ENCODE results near the gene NUP214. TPM values are rescaled to one million over a fixed set of nuclear protein-coding genes. Genes with fewer than 3 reads are reported as not detected.

NUP214 gene
- polyA plus RNA-seq, 1 donor from 2014 or later: 15.0 TPM

DNA sequence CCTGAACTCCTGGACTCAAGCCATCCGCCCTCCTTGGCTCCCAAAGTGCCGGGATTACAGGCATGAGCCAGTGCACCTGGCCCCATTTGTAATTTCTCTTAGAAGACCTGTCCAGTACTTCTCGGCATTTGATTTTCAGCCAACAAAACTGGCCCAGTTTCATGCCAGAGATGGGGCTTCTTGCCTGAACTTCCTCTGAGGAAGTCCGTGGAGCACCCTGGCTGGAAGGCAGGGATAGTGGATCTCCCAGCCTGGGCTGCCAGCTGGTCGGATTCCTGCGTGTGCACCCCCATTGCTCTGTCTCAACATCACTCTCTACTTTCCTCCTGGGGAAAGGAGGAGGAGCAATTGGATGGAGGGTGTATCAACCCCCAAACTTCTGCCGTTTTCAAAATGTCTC lies 111.9 kb downstream of the NUP214 start:
- Histone ChIP-seq H3K9me3 (ENCODE audit: low read length) (no peaks in the 10 kb centered on the region), H3K27me3 (ENCODE audit: insufficient read depth, low read depth, low read length) (no peaks in the 10 kb centered on the region), H3F3A (ENCODE audit: insufficient read depth, low read length, poor library complexity, severe bottlenecking) (no peaks in the 10 kb centered on the region), H4K20me1 (ENCODE audit: insufficient read depth) (no peaks in the 10 kb centered on the region), H3K9me2 (ENCODE audit: insufficient read depth, low read length) (no peaks in the 10 kb centered on the region), H3K9ac (ENCODE audit: low read length) (no peak overlapping the region), H3K27ac (ENCODE audit: low read length) (no peak overlapping the region), H3K4me2 (ENCODE audit: low read length) (no peak overlapping the region), H3K79me2 (replicated peaks; ENCODE audit: insufficient read depth, low read length) (no peaks in the 10 kb centered on the region), H2AFZ (ENCODE audit: low read depth, low read length) (no peak overlapping the region), H3K4me3 (ENCODE audit: low read length) (no peak overlapping the region), H3K36me3 (ENCODE audit: insufficient read depth, low read length) (no peaks in the 10 kb centered on the region)
- TF ChIP-seq, protein P1, sequence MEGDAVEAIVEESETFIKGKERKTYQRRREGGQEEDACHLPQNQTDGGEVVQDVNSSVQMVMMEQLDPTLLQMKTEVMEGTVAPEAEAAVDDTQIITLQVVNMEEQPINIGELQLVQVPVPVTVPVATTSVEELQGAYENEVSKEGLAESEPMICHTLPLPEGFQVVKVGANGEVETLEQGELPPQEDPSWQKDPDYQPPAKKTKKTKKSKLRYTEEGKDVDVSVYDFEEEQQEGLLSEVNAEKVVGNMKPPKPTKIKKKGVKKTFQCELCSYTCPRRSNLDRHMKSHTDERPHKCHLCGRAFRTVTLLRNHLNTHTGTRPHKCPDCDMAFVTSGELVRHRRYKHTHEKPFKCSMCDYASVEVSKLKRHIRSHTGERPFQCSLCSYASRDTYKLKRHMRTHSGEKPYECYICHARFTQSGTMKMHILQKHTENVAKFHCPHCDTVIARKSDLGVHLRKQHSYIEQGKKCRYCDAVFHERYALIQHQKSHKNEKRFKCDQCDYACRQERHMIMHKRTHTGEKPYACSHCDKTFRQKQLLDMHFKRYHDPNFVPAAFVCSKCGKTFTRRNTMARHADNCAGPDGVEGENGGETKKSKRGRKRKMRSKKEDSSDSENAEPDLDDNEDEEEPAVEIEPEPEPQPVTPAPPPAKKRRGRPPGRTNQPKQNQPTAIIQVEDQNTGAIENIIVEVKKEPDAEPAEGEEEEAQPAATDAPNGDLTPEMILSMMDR (IDR thresholded peaks at IDR 0.05; ENCODE audit: poor library complexity, severe bottlenecking): no peak
- no peak for TF ChIP-seq EZH2 (IDR thresholded peaks at IDR 0.05; ENCODE audit: borderline replicate concordance, insufficient read depth, low read length, poor library complexity, severe bottlenecking)
- TF ChIP-seq TAF1 (IDR thresholded peaks at IDR 0.05; ENCODE audit: low read depth): no peak

DNA sequence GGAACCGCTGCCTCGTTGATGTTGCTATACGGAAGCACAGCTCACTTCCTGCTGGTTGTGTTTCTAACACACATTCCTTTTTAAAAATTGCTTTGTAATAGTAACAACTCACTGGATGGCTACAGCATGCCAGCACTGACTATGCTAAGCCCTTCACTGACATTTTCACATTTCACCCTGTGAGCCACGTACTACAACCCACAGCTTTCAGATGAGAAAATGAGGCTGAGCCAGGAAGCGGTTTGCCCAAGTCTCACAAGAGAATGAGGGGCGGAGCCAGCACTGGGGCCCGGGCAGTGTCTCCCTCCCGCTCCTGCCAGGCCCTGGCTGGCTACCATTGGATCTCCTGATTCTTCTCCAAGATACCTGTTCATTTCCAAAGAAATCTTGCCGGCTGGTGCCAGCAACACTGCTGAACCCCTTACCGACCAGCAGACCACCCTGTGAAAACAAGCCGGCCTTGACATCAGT lies 112.6 kb downstream of the NUP214 start:
- Histone ChIP-seq H3F3A (ENCODE audit: insufficient read depth, low read length, poor library complexity, severe bottlenecking) (no peaks in the 10 kb centered on the region), H3K27ac (ENCODE audit: low read length) (no peak overlapping the region), H3K4me2 (ENCODE audit: low read length) (no peak overlapping the region), H2AFZ (ENCODE audit: low read depth, low read length) (no peak overlapping the region), H4K20me1 (ENCODE audit: insufficient read depth) (no peaks in the 10 kb centered on the region), H3K36me3 (ENCODE audit: insufficient read depth, low read length) (no peaks in the 10 kb centered on the region), H3K79me2 (replicated peaks; ENCODE audit: insufficient read depth, low read length) (no peaks in the 10 kb centered on the region), H3K9ac (ENCODE audit: low read length) (no peak overlapping the region), H3K4me3 (ENCODE audit: low read length) (no peak overlapping the region), H3K27me3 (ENCODE audit: insufficient read depth, low read depth, low read length) (no peaks in the 10 kb centered on the region), H3K9me2 (ENCODE audit: insufficient read depth, low read length) (no peaks in the 10 kb centered on the region), H3K9me3 (ENCODE audit: low read length) (no peaks in the 10 kb centered on the region)
- TF ChIP-seq MXI1 (conservative IDR thresholded peaks at IDR 0.05; ENCODE audit: poor library complexity, severe bottlenecking): no peak
- TF ChIP-seq, protein P2, sequence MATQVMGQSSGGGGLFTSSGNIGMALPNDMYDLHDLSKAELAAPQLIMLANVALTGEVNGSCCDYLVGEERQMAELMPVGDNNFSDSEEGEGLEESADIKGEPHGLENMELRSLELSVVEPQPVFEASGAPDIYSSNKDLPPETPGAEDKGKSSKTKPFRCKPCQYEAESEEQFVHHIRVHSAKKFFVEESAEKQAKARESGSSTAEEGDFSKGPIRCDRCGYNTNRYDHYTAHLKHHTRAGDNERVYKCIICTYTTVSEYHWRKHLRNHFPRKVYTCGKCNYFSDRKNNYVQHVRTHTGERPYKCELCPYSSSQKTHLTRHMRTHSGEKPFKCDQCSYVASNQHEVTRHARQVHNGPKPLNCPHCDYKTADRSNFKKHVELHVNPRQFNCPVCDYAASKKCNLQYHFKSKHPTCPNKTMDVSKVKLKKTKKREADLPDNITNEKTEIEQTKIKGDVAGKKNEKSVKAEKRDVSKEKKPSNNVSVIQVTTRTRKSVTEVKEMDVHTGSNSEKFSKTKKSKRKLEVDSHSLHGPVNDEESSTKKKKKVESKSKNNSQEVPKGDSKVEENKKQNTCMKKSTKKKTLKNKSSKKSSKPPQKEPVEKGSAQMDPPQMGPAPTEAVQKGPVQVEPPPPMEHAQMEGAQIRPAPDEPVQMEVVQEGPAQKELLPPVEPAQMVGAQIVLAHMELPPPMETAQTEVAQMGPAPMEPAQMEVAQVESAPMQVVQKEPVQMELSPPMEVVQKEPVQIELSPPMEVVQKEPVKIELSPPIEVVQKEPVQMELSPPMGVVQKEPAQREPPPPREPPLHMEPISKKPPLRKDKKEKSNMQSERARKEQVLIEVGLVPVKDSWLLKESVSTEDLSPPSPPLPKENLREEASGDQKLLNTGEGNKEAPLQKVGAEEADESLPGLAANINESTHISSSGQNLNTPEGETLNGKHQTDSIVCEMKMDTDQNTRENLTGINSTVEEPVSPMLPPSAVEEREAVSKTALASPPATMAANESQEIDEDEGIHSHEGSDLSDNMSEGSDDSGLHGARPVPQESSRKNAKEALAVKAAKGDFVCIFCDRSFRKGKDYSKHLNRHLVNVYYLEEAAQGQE (IDR thresholded peaks at IDR 0.05; ENCODE audit: borderline replicate concordance): no peak
- TF ChIP-seq POLR2AphosphoS5 (IDR thresholded peaks at IDR 0.05): no peak
- no peak for TF ChIP-seq TAF1 (IDR thresholded peaks at IDR 0.05; ENCODE audit: low read depth)
- no peak for TF ChIP-seq RAD21 (conservative IDR thresholded peaks at IDR 0.05)
- TF ChIP-seq SMC3 (conservative IDR thresholded peaks at IDR 0.05; ENCODE audit: poor library complexity): no peak
- no peak for TF ChIP-seq EP300 (conservative IDR thresholded peaks at IDR 0.05; ENCODE audit: poor library complexity, severe bottlenecking)
- TF ChIP-seq, protein P1 (IDR thresholded peaks at IDR 0.05; ENCODE audit: poor library complexity, severe bottlenecking): no peak
- TF ChIP-seq EZH2 (IDR thresholded peaks at IDR 0.05; ENCODE audit: borderline replicate concordance, insufficient read depth, low read length, poor library complexity, severe bottlenecking): no peak
